Measurements from ENCODE around the gene TAL1. TPM values are rescaled to one million over a fixed set of nuclear protein-coding genes. Genes with fewer than 3 reads are reported as not detected.

TAL1 gene
- total and polyA plus RNA-seq, 11 donors = 1.8 to 3.9 (median 2.9) TPM

- ATAC-seq (peak; percentile 83 to 94 (median 92)), DNase-seq (peak; percentile 85 to 94 (median 92))
- Histone ChIP-seq H3K4me1 (peaks cover 3 to 16% (median 10%) of the 10 kb centered on the region in 12 donors), H3K27me3 (peaks cover 0 to 22% (median 5%) of the 10 kb centered on the region in 9 donors), H3K27ac (no peak overlapping the region), H3K4me3 (peak overlapping the region; percentile 6 to 61 (median 45)), H3K9me3 (no peaks in the 10 kb centered on the region), H3K36me3 (no peaks in the 10 kb centered on the region)
- 4 to 8% (median 6%) methylated on average over 19 to 30 of the region's 30 CpGs for WGBS, 4 donors
- TF ChIP-seq POLR2A (IDR thresholded peaks at IDR 0.05) (peak in 1 of 2 donors; percentile 15), CTCF (IDR thresholded peaks at IDR 0.05) (peak; percentile 85 to 96 (median 91))
- intact Hi-C loops (cut with DNase I) = loop anchor here in 8 of 10 donors (1.0 to 10.0 kb wide), 8 partner anchors 119 to 1045 kb away; partner anchors contain the start of gene SLC5A9 (in 1 of the 8)
Measured at GRCh38 chr1:47179017-47179987, 52.7 kb downstream of the TAL1 start.

- ATAC-seq (no peak), DNase-seq (no peak)
- H3K4me1 ChIP-seq = peaks cover 3 to 16% (median 10%) of the 10 kb centered on the region in 12 donors
- no peaks in the 10 kb centered on the region for H3K9me3 ChIP-seq
- peaks cover 0 to 22% (median 5%) of the 10 kb centered on the region in 9 donors for H3K27me3 ChIP-seq
- intact Hi-C loops (cut with DNase I) = loop anchor here in 8 of 10 donors (1.0 to 10.0 kb wide), 8 partner anchors 120 to 1046 kb away; partner anchors contain the start of gene SLC5A9 (in 1 of the 8)
- no peak overlapping the region for H3K27ac ChIP-seq
- 61 to 74% (median 69%) methylated on average over 8 of the region's 8 CpGs for WGBS, 4 donors
- H3K36me3 ChIP-seq = no peaks in the 10 kb centered on the region
- TF ChIP-seq CTCF (IDR thresholded peaks at IDR 0.05) (no peak), POLR2A (IDR thresholded peaks at IDR 0.05) (no peak)
- H3K4me3 ChIP-seq = peak overlapping the region in 4 of 12 donors; percentile 46 to 61 (median 49)
Measured at GRCh38 chr1:47178654-47179016, 53.4 kb downstream of the TAL1 start.

GRCh38 chr1:47178020-47178419 lies 54.0 kb downstream of the TAL1 start:
- ATAC-seq (no peak), DNase-seq (no peak)
- Histone ChIP-seq H3K27ac (no peak overlapping the region), H3K27me3 (peaks cover 0 to 19% (median 5%) of the 10 kb centered on the region in 9 donors), H3K4me3 (no peak overlapping the region), H3K36me3 (no peaks in the 10 kb centered on the region), H3K9me3 (peaks cover 0 to 3% (median 0%) of the 10 kb centered on the region in 12 donors), H3K4me1 (peaks cover 3 to 16% (median 10%) of the 10 kb centered on the region in 12 donors)
- WGBS, 4 donors = 72 to 86% (median 81%) methylated on average over 6 of the region's 6 CpGs
- intact Hi-C loops (cut with DNase I) = loop anchor here in 8 of 10 donors (5.0 to 10.0 kb wide), 7 partner anchors 244 to 1047 kb away; partner anchors contain the start of gene SLC5A9 (in 1 of the 8)
- TF ChIP-seq CTCF (IDR thresholded peaks at IDR 0.05) (no peak), POLR2A (IDR thresholded peaks at IDR 0.05) (no peak)
